Measurements from ENCODE around the gene GLRX3.

GLRX3 gene

GRCh38 chr10:130137659-130138478 is 1.7 kb downstream of the GLRX3 start:
- DNase-seq, result no peak

GRCh38 chr10:130138479-130138866 is 2.3 kb downstream of the GLRX3 start:
- DNase-seq, result no peak

GRCh38 chr10:130140425-130140824 is 4.2 kb downstream of the GLRX3 start:
- no peak for DNase-seq

GRCh38 chr10:130141038-130141437 is 4.8 kb downstream of the GLRX3 start:
- DNase-seq, result no peak

GRCh38 chr10:130141460-130141859 is 5.3 kb downstream of the GLRX3 start:
- no peak for DNase-seq

- no peak for DNase-seq
Observed at GRCh38 chr10:130141878-130142277, 5.7 kb downstream of the GLRX3 start.

- DNase-seq, result no peak
Observed at GRCh38 chr10:130146042-130146441, 9.9 kb downstream of the GLRX3 start.

- no peak for DNase-seq
Observed at GRCh38 chr10:130159192-130159794, 23.1 kb downstream of the GLRX3 start.

- DNase-seq, result no peak
Observed at GRCh38 chr10:130160775-130161174, 24.6 kb downstream of the GLRX3 start.

GRCh38 chr10:130161331-130161730 is 25.1 kb downstream of the GLRX3 start:
- no peak for DNase-seq

- no peak for DNase-seq
Observed at GRCh38 chr10:130167193-130167592, 31.0 kb downstream of the GLRX3 start.

- no peak for DNase-seq
Observed at GRCh38 chr10:130167707-130168106, 31.5 kb downstream of the GLRX3 start.

- DNase-seq, result no peak
Observed at GRCh38 chr10:130169136-130169859, 33.1 kb downstream of the GLRX3 start.

- DNase-seq, result no peak
Observed at GRCh38 chr10:130171196-130171595, 35.0 kb downstream of the GLRX3 start.

GRCh38 chr10:130174328-130174727 is 38.1 kb downstream of the GLRX3 start:
- no peak for DNase-seq

GRCh38 chr10:130175074-130175473 is 38.9 kb downstream of the GLRX3 start:
- no peak for DNase-seq

- DNase-seq, result no peak
Observed at GRCh38 chr10:130177250-130177649, 41.1 kb downstream of the GLRX3 start.

GRCh38 chr10:130179640-130180039 is 43.4 kb downstream of the GLRX3 start:
- no peak for DNase-seq

- DNase-seq, result no peak
Observed at GRCh38 chr10:130180416-130180815, 44.2 kb downstream of the GLRX3 start.

- no peak for DNase-seq
Observed at GRCh38 chr10:130181858-130182257, 45.7 kb downstream of the GLRX3 start.

- no peak for DNase-seq
Observed at GRCh38 chr10:130185591-130185990, 49.4 kb downstream of the GLRX3 start.

- no peak for DNase-seq
Observed at GRCh38 chr10:130188195-130189175, 52.3 kb downstream of the GLRX3 start.

Measured in T-helper 9 cell (primary cell).